Breast epithelium (tissue), 3 donors: ENCODE results near the gene GARRE1.

Source experiments
- POLR2A ChIP-seq: fragments of 450-650 bp; IDR thresholded peaks from one replicate; pipeline ENCODE4 v1.6.1; 2016; ENCODE audit warnings: antibody characterized with exemption, mild to moderate bottlenecking, moderate library complexity
- TF ChIP-seq, protein P1 (sequence below), 3 donors: fragments of 450-650 bp; IDR thresholded peaks; one replicate each; pipeline ENCODE4 v1.5.1; 2016 to 2017; ENCODE audit warnings: antibody characterized with exemption in 3 of 3, mild to moderate bottlenecking in 3 of 3, moderate library complexity in 3 of 3

GRCh38 chr19:34218818-34219164, 35.6 kb upstream of the GARRE1 start:
- TF ChIP-seq, protein P1, sequence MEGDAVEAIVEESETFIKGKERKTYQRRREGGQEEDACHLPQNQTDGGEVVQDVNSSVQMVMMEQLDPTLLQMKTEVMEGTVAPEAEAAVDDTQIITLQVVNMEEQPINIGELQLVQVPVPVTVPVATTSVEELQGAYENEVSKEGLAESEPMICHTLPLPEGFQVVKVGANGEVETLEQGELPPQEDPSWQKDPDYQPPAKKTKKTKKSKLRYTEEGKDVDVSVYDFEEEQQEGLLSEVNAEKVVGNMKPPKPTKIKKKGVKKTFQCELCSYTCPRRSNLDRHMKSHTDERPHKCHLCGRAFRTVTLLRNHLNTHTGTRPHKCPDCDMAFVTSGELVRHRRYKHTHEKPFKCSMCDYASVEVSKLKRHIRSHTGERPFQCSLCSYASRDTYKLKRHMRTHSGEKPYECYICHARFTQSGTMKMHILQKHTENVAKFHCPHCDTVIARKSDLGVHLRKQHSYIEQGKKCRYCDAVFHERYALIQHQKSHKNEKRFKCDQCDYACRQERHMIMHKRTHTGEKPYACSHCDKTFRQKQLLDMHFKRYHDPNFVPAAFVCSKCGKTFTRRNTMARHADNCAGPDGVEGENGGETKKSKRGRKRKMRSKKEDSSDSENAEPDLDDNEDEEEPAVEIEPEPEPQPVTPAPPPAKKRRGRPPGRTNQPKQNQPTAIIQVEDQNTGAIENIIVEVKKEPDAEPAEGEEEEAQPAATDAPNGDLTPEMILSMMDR (IDR thresholded peaks at IDR 0.05) = no peak
- TF ChIP-seq POLR2A = no peak
